Measurements from ENCODE around the gene HMCES.
A peak's percentile ranks its signal among the peaks of the same experiment; 100 is the strongest.

The HMCES gene

GRCh38 chr3:129278439-129278965, at the start of gene HMCES:
HMCES (plus strand) TSS chr3:129278870; CDS start chr3:129279733, 863 bp downstream.
- DNase-seq, result peak; percentile 82

- no peak for DNase-seq
Observed at GRCh38 chr3:129228891-129229585, 49.6 kb upstream of the HMCES start.

- no peak for DNase-seq
Observed at GRCh38 chr3:129230311-129231019, 48.2 kb upstream of the HMCES start.

- peak; percentile 50 for DNase-seq
Observed at GRCh38 chr3:129231331-129232119, 47.1 kb upstream of the HMCES start.

GRCh38 chr3:129233538-129233937, 45.1 kb upstream of the HMCES start:
- no peak for DNase-seq

- no peak for DNase-seq
Observed at GRCh38 chr3:129234441-129234840, 44.2 kb upstream of the HMCES start.

GRCh38 chr3:129235344-129235917, 43.2 kb upstream of the HMCES start:
- DNase-seq, result no peak

- DNase-seq, result no peak
Observed at GRCh38 chr3:129238945-129239705, 39.5 kb upstream of the HMCES start.

- no peak for DNase-seq
Observed at GRCh38 chr3:129239991-129240390, 38.7 kb upstream of the HMCES start.

GRCh38 chr3:129240436-129240835, 38.2 kb upstream of the HMCES start:
- no peak for DNase-seq

- DNase-seq, result no peak
Observed at GRCh38 chr3:129245141-129245540, 33.5 kb upstream of the HMCES start.

GRCh38 chr3:129245641-129246306, 32.9 kb upstream of the HMCES start:
- DNase-seq, result peak; percentile 73

- no peak for DNase-seq
Observed at GRCh38 chr3:129246636-129247035, 32.0 kb upstream of the HMCES start.

- DNase-seq, result no peak
Observed at GRCh38 chr3:129248286-129248979, 30.2 kb upstream of the HMCES start.

GRCh38 chr3:129249284-129250065, 29.2 kb upstream of the HMCES start, which contains the start of gene COPG1:
COPG1 (plus strand) TSS chr3:129249606; CDS start chr3:129249710, 104 bp downstream.
- DNase-seq, result peak; percentile 25

GRCh38 chr3:129252748-129253147, 25.9 kb upstream of the HMCES start:
- no peak for DNase-seq

GRCh38 chr3:129254536-129255230, 24.0 kb upstream of the HMCES start:
- no peak for DNase-seq

GRCh38 chr3:129256270-129256669, 22.4 kb upstream of the HMCES start:
- no peak for DNase-seq

GRCh38 chr3:129257609-129258008, 21.1 kb upstream of the HMCES start:
- no peak for DNase-seq

All from NCI-H510A (cell line).